NOMO-1 treated with DMSO at 0.1 percent for 48 hours (cell line): Measurements from ENCODE around the gene RNF207.

Source experiments
- DNase-seq: peaks from one replicate; lab custom pipeline; 2025; ENCODE audit not compliant: unreplicated experiment; lab: John Stamatoyannopoulos, UW

RNF207 gene

DNA sequence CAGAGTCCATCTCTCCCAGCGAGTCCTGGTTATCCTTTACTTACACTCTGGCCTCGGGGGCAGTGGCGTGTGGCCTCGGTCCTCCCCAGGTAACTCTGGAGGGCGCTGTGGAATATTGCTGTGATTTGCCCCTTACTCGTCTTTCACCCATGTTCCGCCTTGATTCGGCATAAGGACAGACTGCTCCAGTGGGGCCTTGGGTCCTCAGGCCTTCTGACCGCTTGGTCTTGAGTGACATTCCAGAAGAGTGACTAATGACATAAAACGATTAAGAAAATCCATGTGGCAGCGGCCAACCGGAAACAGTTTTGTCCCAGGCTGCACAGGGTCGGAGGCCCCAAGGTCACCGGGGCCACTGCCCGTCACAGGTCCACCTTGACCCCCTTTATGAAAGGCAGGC is 18.8 kb downstream of the RNF207 start:
- DNase-seq, result no peak

DNA sequence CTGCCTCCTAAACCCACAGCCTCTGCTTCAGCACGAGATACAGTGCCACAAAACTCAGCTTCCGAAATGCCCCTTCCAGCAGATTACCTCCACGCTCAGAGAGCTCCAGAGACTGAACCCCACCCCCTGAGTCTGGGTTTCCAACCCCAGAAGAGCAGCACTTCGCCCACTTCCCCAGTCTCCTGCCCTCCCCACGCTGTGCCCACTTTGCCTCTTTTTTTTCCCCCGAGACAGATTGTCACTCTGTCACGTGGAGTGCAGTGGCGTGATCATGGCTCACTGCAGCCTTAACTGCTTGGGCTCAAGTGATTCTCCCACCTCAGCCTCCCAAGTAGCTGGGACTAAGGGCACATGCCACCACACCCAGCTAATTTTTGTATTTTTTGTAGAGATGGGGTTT is 19.7 kb downstream of the RNF207 start:
- DNase-seq, result no peak

- no peak for DNase-seq
Measured at GRCh38 chr1:6233376-6233775, 27.5 kb downstream of the RNF207 start.

GRCh38 chr1:6234502-6235295 is 28.8 kb downstream of the RNF207 start:
- no peak for DNase-seq

DNA sequence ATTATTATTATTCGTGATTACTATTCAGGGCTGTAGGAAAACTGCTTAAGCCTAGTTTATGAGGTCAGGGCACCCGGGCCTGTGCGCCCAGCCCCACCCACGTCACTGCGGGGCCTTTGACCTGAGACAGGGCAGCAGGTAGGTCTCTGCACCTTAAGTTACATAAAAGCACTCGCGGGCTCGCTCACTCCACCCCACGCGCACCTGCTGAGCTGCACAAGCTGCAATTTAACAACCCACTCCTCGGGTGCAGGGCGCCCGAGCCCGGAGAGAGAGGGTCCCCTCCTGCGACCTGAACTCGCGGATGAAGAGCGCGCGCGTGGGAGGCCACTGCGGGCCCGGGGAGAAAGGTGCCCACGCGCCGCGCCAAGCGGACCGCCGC is 29.4 kb downstream of the RNF207 start:
- no peak for DNase-seq

GRCh38 chr1:6237093-6237492 is 31.2 kb downstream of the RNF207 start:
- no peak for DNase-seq

GRCh38 chr1:6239213-6239752 is 33.4 kb downstream of the RNF207 start:
- DNase-seq, result no peak

DNA sequence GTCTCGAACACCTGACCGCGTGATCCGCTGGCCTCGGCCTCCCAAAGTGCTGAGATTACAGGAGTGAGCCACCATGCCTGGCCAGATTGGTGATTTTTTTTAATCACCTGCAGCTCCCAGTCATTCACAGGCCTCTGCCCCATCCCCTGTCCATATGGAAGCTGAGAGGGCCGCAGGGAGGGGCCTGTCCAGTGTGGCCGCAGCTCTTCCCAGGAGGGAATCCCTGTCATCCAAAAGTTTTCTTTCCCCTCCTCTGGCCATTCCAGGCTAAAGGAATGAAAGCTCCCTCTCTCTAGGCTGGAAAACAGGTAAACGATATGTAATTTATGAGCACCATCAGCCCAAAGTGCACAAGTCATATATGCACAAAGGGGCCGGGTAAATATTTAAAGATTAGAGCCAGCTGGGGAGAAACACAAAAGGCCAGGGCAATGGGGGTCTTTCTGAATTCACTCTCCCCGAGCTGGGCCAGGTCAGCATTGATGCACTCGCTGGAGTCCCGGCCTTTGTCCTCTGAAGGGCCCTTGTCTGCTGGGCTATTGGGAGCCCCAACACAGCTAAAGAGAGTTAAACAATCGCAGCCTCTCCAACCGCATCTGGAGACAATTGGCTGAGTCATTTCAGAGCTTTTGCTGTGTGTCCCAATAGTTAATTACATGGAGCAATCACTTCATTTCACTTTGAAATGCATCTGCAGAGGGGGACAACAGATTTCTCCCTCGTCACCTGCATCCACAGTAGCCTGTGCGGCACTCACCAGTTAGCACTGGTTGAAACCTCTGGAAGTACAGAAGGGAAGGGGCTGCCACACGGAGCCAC is 34.2 kb downstream of the RNF207 start:
- DNase-seq, result peak; percentile 74

DNA sequence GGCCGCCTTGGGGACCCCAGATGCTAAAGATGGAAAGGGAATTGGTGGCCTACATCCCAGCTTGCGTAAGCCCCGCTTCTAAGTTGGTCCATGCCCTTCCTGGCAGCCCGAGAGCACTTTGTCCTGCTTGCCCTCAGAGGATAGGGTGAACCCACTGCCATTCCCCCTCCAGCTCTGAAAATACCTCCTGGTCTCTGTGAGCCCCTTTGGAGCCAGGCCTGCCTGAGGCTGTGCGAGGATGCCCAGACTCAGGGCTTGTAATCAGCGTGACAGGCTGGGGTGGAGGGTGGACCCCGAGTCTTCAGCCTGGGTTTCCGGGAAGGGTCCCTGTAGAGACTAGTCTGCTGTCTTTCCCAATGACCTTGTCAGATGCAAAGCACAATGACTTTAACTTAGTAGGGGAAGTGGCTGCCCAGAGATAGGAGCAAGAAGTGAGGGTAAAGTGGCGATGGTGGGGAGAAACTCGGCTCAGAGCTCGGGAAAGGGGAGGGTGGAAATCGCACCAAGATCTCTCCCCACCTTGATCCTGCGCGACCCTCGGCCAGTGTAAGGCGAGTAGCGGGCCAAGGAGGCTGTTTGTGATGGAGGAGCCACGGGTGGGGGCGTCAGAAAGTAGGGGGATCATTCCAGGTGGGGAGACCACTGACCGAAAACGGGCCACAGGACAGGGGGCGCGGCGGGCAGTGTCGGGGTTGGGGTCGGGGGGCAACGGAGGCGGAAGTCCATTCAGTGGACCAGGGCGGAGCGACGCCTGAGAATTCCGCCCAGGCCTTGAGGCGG is 35.4 kb downstream of the RNF207 start:
- DNase-seq, result no peak

GRCh38 chr1:6241887-6242740 is 36.2 kb downstream of the RNF207 start:
- no peak for DNase-seq

DNA sequence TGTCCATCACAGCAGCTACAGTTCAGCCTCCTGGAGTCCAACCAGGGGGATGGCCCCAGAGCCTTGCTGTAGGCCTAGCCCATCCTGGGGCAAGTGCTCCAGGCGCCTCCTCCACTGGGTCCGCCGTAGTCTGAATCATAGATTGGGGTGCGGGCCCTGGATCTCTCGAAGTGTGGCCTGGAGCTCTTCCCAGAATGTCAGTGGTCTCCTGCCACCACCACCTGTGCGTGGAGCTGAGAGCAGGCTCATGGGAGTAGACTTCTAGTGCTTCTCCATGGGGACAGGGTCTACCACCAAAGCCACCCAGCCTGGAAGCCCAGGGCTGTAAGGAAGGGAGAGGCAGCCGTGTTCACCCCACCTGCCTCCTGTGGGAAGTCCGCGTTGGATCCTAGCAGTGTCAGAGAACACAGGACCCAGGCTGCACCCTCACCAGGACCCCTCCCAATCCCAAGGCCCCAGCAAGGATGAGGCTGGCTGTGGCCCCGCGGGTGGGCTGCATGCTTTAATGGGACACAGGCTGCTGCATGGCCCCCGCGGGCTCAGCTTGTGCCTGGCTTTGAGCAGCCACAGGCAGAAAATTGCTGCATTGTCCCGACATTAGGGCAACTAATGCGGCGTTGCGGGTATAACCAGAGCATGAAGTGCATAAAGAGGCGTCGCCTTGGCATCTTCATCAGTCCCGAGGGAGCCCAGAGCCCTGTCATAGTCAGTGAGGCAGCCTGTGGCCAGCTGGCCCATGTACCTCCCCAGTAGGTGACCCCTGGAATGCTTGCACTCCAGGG is 37.3 kb downstream of the RNF207 start:
- no peak for DNase-seq

GRCh38 chr1:6243993-6244392 is 38.1 kb downstream of the RNF207 start, which contains the start of gene HES3:
HES3 (plus strand) TSS chr1:6244179; CDS start chr1:6244366, 187 bp downstream.
- DNase-seq, result no peak

GRCh38 chr1:6244401-6245049 is 38.6 kb downstream of the RNF207 start:
- DNase-seq, result no peak

- peak; percentile 75 for DNase-seq
Measured at GRCh38 chr1:6245086-6245868, 39.4 kb downstream of the RNF207 start.

GRCh38 chr1:6245869-6246496 is 40.1 kb downstream of the RNF207 start:
- DNase-seq, result no peak

DNA sequence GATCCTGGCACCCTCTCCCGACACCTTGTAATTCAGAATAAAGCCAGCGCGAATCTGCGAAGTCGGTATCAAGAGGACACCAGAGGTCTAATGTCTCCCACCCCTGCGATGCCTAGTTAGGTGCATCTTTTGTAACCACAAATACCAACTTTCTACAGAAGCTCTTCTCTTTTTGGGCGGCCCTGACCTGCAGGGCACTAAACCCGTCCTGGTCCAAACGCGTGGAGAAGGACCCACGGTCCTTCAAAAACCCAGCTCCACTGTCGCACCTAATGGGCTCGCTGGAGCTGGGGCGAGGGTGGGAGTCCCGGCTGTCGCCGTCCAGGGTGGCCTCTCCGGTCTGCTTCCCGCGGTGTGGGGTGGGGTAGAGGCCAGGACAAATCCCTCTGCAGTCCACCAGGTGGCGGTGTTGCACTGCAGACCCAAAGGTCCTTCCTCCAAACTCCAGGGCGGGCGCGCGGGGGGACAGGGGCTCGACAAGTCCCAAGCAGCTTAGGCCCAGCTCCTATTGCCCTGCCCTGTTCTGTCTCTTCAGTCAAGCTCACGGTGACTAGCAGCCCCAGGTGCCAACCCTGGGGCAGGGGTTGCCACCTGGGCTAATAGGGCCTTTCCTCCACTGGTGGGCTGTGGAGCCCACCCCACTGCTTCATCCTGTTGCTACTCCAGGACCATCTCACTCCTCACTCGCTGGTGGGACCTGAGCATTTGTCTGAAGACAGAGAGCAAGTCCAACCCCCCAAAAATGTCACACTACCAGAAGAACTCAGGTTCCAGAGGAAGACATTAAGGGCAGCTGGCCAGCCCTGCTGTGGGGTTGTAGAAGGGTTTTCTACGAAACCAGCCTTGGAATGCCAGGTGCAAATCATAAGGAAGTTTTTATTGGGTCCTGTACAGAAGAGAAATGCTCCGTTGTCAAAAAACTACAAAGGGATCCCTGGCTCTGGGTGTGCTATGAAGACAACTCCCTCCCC is 40.9 kb downstream of the RNF207 start:
- peak; percentile 57 for DNase-seq

DNA sequence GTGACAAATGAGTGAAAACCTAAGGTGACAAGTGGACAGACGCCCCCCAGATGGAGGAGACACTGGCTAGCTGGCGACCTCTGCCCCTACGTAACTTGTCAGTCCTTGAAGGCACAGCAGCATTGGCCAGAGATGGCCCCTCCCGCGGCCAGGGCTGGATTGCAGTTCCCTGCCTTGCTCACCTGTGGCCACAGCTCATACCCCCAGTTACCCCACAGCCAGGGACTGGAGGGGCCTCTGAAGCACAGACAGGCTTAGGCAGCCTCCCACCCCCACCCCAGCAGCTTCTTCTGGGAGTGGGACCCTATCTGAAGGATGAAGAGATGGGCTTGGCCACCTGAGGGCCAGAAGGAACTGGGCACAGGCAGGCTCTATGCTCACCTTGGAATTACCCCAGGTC is 41.7 kb downstream of the RNF207 start:
- no peak for DNase-seq
